ENCODE results near the gene LHX2. TPM values are rescaled to one million over a fixed set of nuclear protein-coding genes. Genes with fewer than 3 reads are reported as not detected.

LHX2 gene
- total RNA-seq, 1 experiment from 2014 or later: not detected

DNA sequence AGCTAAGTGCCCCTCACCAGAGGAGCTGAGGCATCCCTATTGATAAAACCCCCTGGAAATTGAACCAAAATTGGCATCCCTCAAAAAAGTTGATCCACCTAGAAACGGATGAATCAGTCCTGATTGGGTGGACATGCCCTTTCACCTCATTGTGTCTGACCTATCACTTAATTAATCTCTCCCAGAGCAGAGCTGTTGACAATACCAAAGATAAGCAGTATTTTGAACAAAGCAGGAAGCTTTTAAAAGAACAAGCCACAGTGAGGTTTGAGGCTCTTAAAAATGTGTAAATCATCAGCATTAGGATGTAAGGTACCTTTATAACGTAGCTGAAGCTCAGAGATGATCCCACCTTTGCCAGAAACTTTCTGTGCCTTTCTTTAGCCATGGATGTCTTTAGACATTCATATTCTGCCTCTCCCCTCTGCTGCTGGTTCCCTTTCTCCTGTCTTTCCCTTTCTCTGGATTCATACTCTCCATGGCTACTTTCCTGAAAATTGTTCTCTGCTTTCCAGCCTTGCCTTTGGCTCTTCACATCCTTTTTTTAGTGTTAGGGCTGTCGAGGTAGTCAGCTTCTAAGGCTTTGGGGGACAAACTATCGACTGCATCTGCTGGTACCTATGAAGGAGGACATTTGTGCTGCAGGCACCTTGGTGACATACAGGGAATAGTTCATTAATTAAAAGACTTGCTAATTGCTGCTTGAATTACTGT lies 7.8 kb upstream of the LHX2 start:
- no peak for DNase-seq
- H3K4me1 Mint-ChIP-seq: peaks cover 31 to 56% of the 10 kb centered on the region in 2 experiments
- peaks cover 2 to 11% of the 10 kb centered on the region in 2 experiments; a peak in 2 of 5 replicates for H3K9me3 Mint-ChIP-seq

More for the DNA sequence above, 7.8 kb upstream of the LHX2 start:
- H3K4me2 ChIP-seq (ENCODE audit: insufficient read depth, insufficient read length, low read length): no peak overlapping the region
- no peak overlapping the region for H3K18ac ChIP-seq (ENCODE audit: insufficient read length, low read depth, low read length)
- no peak overlapping the region for H3K9ac ChIP-seq (ENCODE audit: extremely low read depth, insufficient read length, low read length)
- H3K4ac ChIP-seq (ENCODE audit: low read depth, low read length): no peak overlapping the region
- no peak overlapping the region for H2BK120ac ChIP-seq (ENCODE audit: low read depth, low read length, poor library complexity, severe bottlenecking)
- no peak overlapping the region for H3K23ac ChIP-seq (ENCODE audit: insufficient read length, low read depth, low read length)
- H3K79me1 ChIP-seq (ENCODE audit: insufficient read depth, low read depth, low read length, poor library complexity, severe bottlenecking): no peaks in the 10 kb centered on the region
- WGBS (ENCODE audit: extremely low coverage, insufficient read length, low lambda C conversion rate): no CpG with 5 or more reads among the region's 4 CpGs
- no peak overlapping the region for H4K5ac ChIP-seq (ENCODE audit: insufficient read length, low read depth, low read length)
- H2BK20ac ChIP-seq (ENCODE audit: low read depth, low read length, poor library complexity, severe bottlenecking): no peak overlapping the region
- no peaks in the 10 kb centered on the region for H3K79me2 ChIP-seq (ENCODE audit: insufficient read depth, low read length)
- no peak overlapping the region for H3K14ac ChIP-seq (ENCODE audit: insufficient read depth, low read length)
- no peak overlapping the region for H2BK15ac ChIP-seq (ENCODE audit: low read depth, low read length)
- H4K8ac ChIP-seq (replicated peaks; ENCODE audit: insufficient read length, low read depth, low read length): no peak overlapping the region
- Mint-ChIP-seq H3K27me3 (ENCODE audit: low read depth) (peaks cover 93% of the 10 kb centered on the region), H3K27ac (no peak overlapping the region), H3K4me3 (peak overlapping the region in 1 of 2 experiments; percentile 43; a peak in 1 of 5 replicates), H3K36me3 (ENCODE audit: insufficient read depth in 1 of 3, low read depth in 3 of 3) (no peaks in the 10 kb centered on the region)
- H3K27me3 ChIP-seq (ENCODE audit: insufficient read depth, low read length): peaks cover 88% of the 10 kb centered on the region
- TF ChIP-seq, protein P1, sequence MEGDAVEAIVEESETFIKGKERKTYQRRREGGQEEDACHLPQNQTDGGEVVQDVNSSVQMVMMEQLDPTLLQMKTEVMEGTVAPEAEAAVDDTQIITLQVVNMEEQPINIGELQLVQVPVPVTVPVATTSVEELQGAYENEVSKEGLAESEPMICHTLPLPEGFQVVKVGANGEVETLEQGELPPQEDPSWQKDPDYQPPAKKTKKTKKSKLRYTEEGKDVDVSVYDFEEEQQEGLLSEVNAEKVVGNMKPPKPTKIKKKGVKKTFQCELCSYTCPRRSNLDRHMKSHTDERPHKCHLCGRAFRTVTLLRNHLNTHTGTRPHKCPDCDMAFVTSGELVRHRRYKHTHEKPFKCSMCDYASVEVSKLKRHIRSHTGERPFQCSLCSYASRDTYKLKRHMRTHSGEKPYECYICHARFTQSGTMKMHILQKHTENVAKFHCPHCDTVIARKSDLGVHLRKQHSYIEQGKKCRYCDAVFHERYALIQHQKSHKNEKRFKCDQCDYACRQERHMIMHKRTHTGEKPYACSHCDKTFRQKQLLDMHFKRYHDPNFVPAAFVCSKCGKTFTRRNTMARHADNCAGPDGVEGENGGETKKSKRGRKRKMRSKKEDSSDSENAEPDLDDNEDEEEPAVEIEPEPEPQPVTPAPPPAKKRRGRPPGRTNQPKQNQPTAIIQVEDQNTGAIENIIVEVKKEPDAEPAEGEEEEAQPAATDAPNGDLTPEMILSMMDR (conservative IDR thresholded peaks at IDR 0.05): no peak
- no peaks in the 10 kb centered on the region for H3K9me3 ChIP-seq (ENCODE audit: control insufficient read depth, low read depth, low read length)
- no peak overlapping the region for H2AK5ac ChIP-seq (ENCODE audit: insufficient read length, low read length)
- no peak overlapping the region for H2AFZ ChIP-seq (ENCODE audit: low read length)
- no peak overlapping the region for H3T11ph ChIP-seq (ENCODE audit: low read length)
- no peak overlapping the region for H3K27ac ChIP-seq (ENCODE audit: insufficient read length, low read depth, low read length)
- no peak overlapping the region for H2BK12ac ChIP-seq (ENCODE audit: insufficient read length, low read depth, low read length)
- H3K56ac ChIP-seq (ENCODE audit: insufficient read length, low read depth, low read length): no peak overlapping the region
- H2BK5ac ChIP-seq (ENCODE audit: insufficient read length, low read length): no peak overlapping the region
- no peaks in the 10 kb centered on the region for H4K20me1 ChIP-seq (ENCODE audit: control insufficient read depth, insufficient read depth, insufficient read length)
- no peak overlapping the region for H4K91ac ChIP-seq (ENCODE audit: insufficient read length, low read depth, low read length)
- peaks cover 6% of the 10 kb centered on the region for H3K4me1 ChIP-seq (ENCODE audit: insufficient read depth, low read length)
- H3K23me2 ChIP-seq (ENCODE audit: insufficient read length, low read depth, low read length, poor library complexity, severe bottlenecking): peaks cover 4% of the 10 kb centered on the region

All from H9 (cell line).